HEK293 (cell line): ENCODE data around the gene CSK.

Experiments
- GLI4 ChIP-seq: fragments of 450-650 bp; formaldehyde crosslinking; IDR thresholded peaks from 2 replicates; pipeline ENCODE4 v1.5.1; 2016; ENCODE audit warnings: missing biosample characterization, missing genetic modification characterization
- GLIS1 ChIP-seq: fragments of 450-650 bp; formaldehyde crosslinking; IDR thresholded peaks from 2 replicates; pipeline ENCODE4 v1.5.1; 2016; ENCODE audit warnings: missing biosample characterization, missing genetic modification characterization
- KLF8 ChIP-seq: fragments of 450-650 bp; formaldehyde crosslinking; IDR thresholded peaks from 2 replicates; pipeline ENCODE4 v1.5.1; 2016; ENCODE audit warnings: missing biosample characterization, missing genetic modification characterization
- PRDM1 ChIP-seq: fragments of 450-650 bp; formaldehyde crosslinking; IDR thresholded peaks from 2 replicates; pipeline ENCODE4; 2016; ENCODE audit warnings: missing biosample characterization, missing genetic modification characterization
- PRDM10 ChIP-seq: fragments of 450-650 bp; formaldehyde crosslinking; IDR thresholded peaks from 2 replicates; pipeline ENCODE4 v1.5.1; 2016; ENCODE audit warnings: missing biosample characterization, missing genetic modification characterization
- PRDM4 ChIP-seq: fragments of 450-650 bp; formaldehyde crosslinking; IDR thresholded peaks from 2 replicates; pipeline ENCODE4 v1.5.1; 2017; ENCODE audit warnings: missing biosample characterization, missing genetic modification characterization
- SP7 ChIP-seq: fragments of 450-650 bp; formaldehyde crosslinking; IDR thresholded peaks from 2 replicates; pipeline ENCODE4 v1.5.1; 2016; ENCODE audit warnings: missing biosample characterization, missing genetic modification characterization
- ZBTB10 ChIP-seq: fragments of 450-650 bp; formaldehyde crosslinking; IDR thresholded peaks from 2 replicates; pipeline ENCODE4 v1.5.1; 2016; ENCODE audit warnings: missing biosample characterization, missing genetic modification characterization
- ZBTB17 ChIP-seq: fragments of 450-650 bp; formaldehyde crosslinking; IDR thresholded peaks from 2 replicates; pipeline ENCODE4 v1.5.1; 2016; ENCODE audit warnings: missing biosample characterization, missing genetic modification characterization
- ZFP69B ChIP-seq: fragments of 450-650 bp; formaldehyde crosslinking; IDR thresholded peaks from 2 replicates; pipeline ENCODE4 v1.5.1; 2016; ENCODE audit warnings: missing biosample characterization, missing genetic modification characterization
- ZIC2 ChIP-seq: fragments of 450-650 bp; formaldehyde crosslinking; IDR thresholded peaks from 2 replicates; pipeline ENCODE4 v1.5.1; 2016; ENCODE audit warnings: missing biosample characterization, missing genetic modification characterization
- ZNF132 ChIP-seq: fragments of 450-650 bp; formaldehyde crosslinking; IDR thresholded peaks from 2 replicates; pipeline ENCODE4 v1.5.1; 2017; ENCODE audit warnings: missing biosample characterization, missing genetic modification characterization, borderline replicate concordance
- ZNF169 ChIP-seq: fragments of 450-650 bp; formaldehyde crosslinking; IDR thresholded peaks from 2 replicates; pipeline ENCODE4 v1.5.1; 2016; ENCODE audit warnings: missing biosample characterization, missing genetic modification characterization
- ZNF23 ChIP-seq: fragments of 450-650 bp; formaldehyde crosslinking; IDR thresholded peaks from 2 replicates; pipeline ENCODE4 v1.5.1; 2016; ENCODE audit warnings: missing biosample characterization, missing genetic modification characterization, borderline replicate concordance
- ZNF24 ChIP-seq: fragments of 450-650 bp; formaldehyde crosslinking; IDR thresholded peaks from 2 replicates; pipeline ENCODE4 v1.5.1; 2016; ENCODE audit warnings: missing biosample characterization, missing genetic modification characterization
- ZNF366 ChIP-seq: fragments of 450-650 bp; formaldehyde crosslinking; conservative IDR thresholded peaks from 2 replicates; pipeline ENCODE4 v1.5.1; 2016; ENCODE audit warnings: missing biosample characterization, missing genetic modification characterization
- ZNF433 ChIP-seq: fragments of 450-650 bp; formaldehyde crosslinking; IDR thresholded peaks from 2 replicates; pipeline ENCODE4 v1.5.1; 2016; ENCODE audit warnings: missing biosample characterization, missing genetic modification characterization, low read depth
- ZNF704 ChIP-seq: fragments of 450-650 bp; formaldehyde crosslinking; IDR thresholded peaks from 2 replicates; pipeline ENCODE4 v1.5.1; 2016; ENCODE audit warnings: missing biosample characterization, missing genetic modification characterization
- ZNF791 ChIP-seq: fragments of 450-650 bp; formaldehyde crosslinking; IDR thresholded peaks from 2 replicates; pipeline ENCODE4 v1.5.1; 2016; ENCODE audit warnings: missing biosample characterization, missing genetic modification characterization
- TF ChIP-seq, protein P1 (sequence below): fragments of 450-650 bp; formaldehyde crosslinking; IDR thresholded peaks from 2 replicates; pipeline ENCODE4 v1.5.1; 2016; ENCODE audit warnings: missing biosample characterization, missing genetic modification characterization
- TF ChIP-seq, protein P2 (sequence below): fragments of 450-650 bp; formaldehyde crosslinking; IDR thresholded peaks from 2 replicates; pipeline ENCODE4 v1.5.1; 2016; ENCODE audit warnings: missing biosample characterization, missing genetic modification characterization

The CSK gene

DNA sequence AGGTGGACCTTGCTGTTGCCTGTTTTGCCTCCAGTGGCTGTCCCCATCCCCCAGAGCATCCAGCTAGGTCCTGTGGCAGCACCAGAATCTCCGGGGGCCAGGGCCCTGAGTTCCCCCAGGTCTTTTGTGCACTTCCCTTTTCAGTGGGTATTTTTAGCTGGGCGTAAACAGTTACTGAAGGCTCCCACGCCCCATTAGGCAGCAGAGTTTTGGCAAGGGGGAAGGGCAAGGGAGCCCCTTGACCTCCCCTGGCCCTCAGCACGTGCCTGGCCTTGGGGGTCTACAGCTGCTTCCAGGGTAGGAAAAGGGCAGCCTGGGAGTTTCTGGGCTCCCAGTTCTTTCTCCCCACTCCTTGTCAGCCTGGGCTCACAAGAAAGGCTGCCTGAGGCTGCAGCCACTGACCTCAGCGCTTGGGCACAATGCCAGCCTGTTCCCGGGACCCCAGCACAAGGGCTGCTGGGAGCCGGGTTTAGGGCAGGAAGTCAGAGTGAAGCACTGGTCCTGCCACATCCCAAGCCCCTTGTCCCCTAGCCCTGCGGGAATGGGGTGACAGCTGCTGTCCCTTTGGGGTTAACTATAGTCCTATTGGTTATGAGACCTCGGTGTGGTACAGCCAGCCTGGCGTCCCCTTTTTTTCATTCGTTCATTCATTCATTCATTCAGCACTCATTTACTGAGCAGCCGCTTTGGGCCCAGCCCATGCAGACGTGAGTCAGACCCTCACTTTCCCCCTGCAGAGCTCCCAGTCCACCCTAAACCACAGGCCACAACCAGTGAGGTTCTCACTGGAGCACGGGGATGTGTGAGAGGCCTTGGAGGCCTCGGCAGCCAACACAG lies 8.4 kb downstream of the CSK start (continued):
- TF ChIP-seq, protein P1, sequence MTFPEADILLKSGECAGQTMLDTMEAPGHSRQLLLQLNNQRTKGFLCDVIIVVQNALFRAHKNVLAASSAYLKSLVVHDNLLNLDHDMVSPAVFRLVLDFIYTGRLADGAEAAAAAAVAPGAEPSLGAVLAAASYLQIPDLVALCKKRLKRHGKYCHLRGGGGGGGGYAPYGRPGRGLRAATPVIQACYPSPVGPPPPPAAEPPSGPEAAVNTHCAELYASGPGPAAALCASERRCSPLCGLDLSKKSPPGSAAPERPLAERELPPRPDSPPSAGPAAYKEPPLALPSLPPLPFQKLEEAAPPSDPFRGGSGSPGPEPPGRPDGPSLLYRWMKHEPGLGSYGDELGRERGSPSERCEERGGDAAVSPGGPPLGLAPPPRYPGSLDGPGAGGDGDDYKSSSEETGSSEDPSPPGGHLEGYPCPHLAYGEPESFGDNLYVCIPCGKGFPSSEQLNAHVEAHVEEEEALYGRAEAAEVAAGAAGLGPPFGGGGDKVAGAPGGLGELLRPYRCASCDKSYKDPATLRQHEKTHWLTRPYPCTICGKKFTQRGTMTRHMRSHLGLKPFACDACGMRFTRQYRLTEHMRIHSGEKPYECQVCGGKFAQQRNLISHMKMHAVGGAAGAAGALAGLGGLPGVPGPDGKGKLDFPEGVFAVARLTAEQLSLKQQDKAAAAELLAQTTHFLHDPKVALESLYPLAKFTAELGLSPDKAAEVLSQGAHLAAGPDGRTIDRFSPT (tag by site-specific recombination) = 0 out of 2 replicates have a peak, but pooled peaks have one; percentile 39
- no peak for TF ChIP-seq ZNF433 (tag by site-specific recombination)
- peak; percentile 56; the same call in 1 of the 2 replicates for TF ChIP-seq PRDM10 (tag by site-specific recombination)
- TF ChIP-seq ZNF24 (tag by site-specific recombination) = peak; percentile 100
- peak; percentile 89 for TF ChIP-seq ZBTB17 (tag by site-specific recombination)
- no peak for TF ChIP-seq ZNF169 (tag by site-specific recombination)
- TF ChIP-seq, protein P2, sequence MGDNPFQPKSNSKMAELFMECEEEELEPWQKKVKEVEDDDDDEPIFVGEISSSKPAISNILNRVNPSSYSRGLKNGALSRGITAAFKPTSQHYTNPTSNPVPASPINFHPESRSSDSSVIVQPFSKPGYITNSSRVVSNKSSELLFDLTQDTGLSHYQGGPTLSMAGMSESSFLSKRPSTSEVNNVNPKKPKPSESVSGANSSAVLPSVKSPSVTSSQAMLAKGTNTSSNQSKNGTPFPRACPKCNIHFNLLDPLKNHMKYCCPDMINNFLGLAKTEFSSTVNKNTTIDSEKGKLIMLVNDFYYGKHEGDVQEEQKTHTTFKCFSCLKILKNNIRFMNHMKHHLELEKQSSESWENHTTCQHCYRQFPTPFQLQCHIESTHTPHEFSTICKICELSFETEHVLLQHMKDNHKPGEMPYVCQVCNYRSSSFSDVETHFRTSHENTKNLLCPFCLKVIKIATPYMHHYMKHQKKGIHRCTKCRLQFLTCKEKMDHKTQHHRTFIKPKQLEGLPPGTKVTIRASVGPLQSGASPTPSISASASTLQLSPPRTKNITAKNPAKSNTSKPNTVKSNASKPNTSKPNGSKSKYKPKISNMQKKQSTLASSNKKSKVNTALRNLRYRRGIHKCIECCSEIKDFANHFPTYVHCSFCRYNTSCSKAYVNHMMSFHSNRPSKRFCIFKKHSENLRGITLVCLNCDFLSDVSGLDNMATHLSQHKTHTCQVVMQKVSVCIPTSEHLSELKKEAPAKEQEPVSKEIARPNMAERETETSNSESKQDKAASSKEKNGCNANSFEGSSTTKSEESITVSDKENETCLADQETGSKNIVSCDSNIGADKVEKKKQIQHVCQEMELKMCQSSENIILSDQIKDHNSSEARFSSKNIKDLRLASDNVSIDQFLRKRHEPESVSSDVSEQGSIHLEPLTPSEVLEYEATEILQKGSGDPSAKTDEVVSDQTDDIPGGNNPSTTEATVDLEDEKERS (tag by site-specific recombination) = no peak
- TF ChIP-seq ZNF704 (tag by site-specific recombination) = no peak
- TF ChIP-seq ZIC2 (tag by site-specific recombination) = peak; percentile 75
- TF ChIP-seq ZNF23 (tag by site-specific recombination) = no peak
- TF ChIP-seq KLF8 (tag by site-specific recombination) = 0 out of 2 replicates have a peak, but pooled peaks have one; percentile 14
- no peak for TF ChIP-seq ZNF132 (tag by site-specific recombination)
- TF ChIP-seq ZNF791 (tag by site-specific recombination) = no peak
- no peak for TF ChIP-seq GLI4 (tag by site-specific recombination)
- TF ChIP-seq PRDM4 (tag by site-specific recombination) = peak; percentile 93
- peak; percentile 78 for TF ChIP-seq GLIS1 (tag by site-specific recombination)
- TF ChIP-seq ZFP69B (tag by site-specific recombination) = peak; percentile 57; the same call in 1 of the 2 replicates
- peak; percentile 52; the same call in 1 of the 2 replicates for TF ChIP-seq SP7 (tag by site-specific recombination)
- peak; percentile 64 for TF ChIP-seq ZNF366 (tag by site-specific recombination)
- peak; percentile 43; the same call in 1 of the 2 replicates for TF ChIP-seq PRDM1 (tag by site-specific recombination)
- peak; percentile 72; the same call in 1 of the 2 replicates for TF ChIP-seq ZBTB10 (tag by site-specific recombination)
